HL-60/S4 treated with retinoic acid at 250 ng/mL for 4 days and 3 days (cell line): Measurements from ENCODE around the gene TSHZ1.
"Not testable (repeated sequence)": the region's sequence is repeated elsewhere in the genome, so short reads cannot be mapped to it uniquely, and the experiment has no call there.

Source experiments
- in situ Hi-C: fragments of 300-500 bp; cut with MboI; formaldehyde crosslinking; loops from 2 replicates; pipeline ENCODE4 v1.7.0; 2022; ENCODE audit warnings: low sequenced_read_pairs

Gene TSHZ1

DNA sequence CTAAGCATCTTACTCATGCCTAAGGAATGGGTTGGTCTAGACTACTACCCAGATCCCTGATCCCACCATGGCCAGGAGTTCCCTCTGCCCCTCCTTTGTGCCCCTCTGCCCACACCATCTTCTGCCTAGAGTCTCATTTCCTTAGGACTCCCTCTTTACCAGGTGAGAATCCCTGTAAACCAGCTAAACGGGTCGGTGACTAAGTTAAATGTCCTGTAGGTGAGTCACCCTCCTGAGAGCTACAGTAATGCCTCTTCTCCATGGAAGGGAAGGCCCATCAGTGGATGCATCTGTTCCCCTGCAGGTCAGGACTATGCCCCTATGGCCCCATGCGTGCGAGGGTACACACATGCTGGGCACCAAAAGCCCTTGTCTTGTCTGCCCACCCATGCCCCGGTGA, 27.1 kb upstream of the TSHZ1 start:
- in situ Hi-C loops, result no loop called here

DNA sequence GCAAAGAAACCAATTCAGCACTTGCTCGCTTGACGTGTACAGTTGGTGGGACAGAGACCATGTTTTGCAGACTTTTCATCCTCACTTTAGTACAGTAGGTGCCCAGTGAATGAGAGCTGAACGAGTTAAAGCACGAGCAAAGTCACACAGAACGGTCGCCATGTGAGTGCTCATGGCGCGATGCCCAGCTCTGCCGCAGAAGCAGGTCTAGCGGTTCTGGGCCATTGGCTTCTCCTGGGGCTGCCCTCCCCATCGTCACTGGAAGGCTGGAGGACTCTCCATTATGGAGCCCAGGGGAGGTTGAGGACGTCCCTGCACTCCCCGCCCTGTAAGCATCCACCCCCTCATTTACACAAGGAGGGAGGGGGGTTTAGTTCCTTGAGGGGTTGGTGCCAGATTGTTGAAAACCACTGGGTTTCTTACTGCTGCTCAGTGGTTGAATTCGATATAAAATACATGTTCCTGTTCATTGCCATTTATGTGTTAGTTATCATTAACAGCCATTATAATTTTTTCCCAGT, 26.6 kb upstream of the TSHZ1 start:
- in situ Hi-C loops, result no loop called here

DNA sequence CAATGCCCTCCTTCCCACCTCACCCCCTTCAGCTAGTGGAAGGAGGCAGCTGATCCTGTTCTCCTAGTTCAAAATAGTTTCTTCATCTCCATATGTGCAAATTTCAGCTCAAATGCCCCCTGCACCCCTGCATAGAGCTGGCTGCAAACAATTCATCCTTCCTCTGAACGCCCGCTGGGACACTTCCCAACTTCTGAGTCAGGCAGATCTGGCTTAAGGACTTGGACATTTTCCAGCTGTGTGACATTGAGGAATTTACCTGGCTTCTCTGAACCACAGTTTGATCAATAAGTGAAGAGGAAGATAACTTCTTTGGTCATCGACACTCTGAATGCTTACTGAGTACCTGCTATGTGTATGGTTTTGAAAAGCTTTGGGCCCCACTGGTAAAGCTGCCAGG, 25.1 kb upstream of the TSHZ1 start:
- in situ Hi-C loops, result no loop called here

DNA sequence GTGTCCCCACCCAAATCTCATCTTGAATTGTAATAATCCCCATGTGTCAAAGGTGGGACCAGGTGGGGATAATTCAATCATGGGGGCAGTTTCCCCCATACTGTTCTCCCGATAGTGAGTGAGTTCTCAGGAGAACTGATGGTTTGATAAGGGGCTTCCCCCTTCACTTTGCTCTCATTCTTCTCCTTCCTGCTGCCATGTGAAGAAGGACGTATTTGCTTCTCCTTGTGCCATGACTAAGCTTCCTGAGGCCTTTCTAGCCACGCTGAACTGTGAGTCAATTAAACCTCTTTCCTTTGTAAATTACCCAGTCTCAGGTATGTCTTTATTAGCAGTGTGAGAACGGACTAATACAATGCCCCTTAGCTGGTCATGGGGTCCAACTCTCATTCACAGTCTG, 22.9 kb upstream of the TSHZ1 start:
- in situ Hi-C loops, result not testable (repeated sequence)

DNA sequence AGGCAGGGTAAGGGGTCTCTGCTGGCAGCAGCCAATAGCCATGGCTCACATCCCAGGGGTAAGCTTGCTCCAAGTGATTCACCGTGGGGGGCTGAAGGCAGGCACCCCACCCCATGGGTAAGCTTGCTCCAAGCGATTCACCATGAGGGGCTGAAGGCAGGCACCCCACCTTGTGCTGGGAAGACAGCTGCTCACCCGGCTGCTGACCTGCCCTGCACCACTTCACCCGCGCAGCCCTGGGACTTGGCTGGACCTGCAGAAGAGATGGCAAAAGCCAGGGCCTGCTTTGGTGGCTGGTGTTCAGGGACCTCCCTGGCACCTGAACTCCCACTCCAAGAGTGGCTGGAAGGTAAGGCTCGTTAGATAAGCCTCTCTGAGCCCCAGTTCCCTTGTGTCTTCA, 20.9 kb upstream of the TSHZ1 start:
- in situ Hi-C loops, result no loop called here

GRCh38 chr18:75192899-75193298, 17.7 kb upstream of the TSHZ1 start:
- in situ Hi-C loops, result no loop called here

DNA sequence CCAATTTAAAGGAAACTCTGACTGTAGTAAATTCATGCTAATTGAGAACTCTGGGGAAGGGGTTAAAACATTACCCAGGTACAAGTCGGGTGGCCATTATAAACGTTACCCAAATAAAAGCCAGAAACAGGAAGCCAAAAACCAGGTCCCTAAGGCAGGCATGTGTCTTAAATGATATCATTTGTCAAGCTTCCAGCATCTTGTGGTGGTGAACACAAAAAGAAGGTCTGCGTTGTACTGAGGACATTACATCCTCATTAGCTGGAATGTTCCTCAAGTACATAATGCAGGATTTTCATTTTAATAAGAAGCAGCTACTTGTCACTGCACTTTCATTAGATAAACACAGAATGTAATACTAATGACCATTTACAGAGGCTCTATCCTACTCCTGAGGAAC, 12.6 kb upstream of the TSHZ1 start:
- in situ Hi-C loops, result no loop called here

DNA sequence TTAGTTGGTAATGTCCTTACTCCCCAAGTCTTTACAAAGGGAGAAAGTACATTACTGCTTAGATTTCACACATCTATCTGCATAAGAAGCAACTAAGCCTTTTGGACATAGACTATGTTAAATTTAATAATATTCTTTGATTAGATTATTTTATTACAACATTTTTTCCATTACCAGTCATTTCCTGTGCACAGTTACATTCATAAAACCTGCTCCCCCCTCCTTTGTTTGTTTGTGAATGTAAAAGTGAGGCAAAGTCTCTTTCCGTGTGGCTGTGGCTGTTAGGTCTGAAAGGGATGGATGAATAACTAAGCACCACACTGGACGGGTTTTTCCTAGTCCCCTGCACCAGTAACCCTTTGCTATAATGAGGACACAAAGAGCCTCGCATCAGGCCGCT, 11.3 kb upstream of the TSHZ1 start:
- in situ Hi-C loops, result no loop called here

DNA sequence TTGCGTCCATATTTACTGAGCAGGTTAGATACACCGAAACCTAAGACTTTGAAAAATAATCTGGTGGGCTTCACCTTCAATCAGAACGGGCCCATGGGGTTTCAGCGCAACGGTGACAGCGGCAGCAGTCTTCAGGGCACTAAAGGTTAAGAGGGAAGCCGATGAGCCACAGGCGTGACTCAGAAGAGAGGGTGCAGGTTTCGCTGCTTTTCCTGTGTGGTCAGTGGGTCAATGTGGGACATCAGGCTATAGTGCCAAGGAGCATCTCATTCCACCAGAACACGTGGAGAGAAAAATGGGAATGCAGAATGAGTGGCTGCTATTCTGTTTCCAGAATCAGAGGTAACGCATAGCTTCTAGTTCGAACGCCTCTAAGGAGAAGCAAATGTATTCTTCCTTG, 10.5 kb upstream of the TSHZ1 start:
- in situ Hi-C loops, result no loop called here

DNA sequence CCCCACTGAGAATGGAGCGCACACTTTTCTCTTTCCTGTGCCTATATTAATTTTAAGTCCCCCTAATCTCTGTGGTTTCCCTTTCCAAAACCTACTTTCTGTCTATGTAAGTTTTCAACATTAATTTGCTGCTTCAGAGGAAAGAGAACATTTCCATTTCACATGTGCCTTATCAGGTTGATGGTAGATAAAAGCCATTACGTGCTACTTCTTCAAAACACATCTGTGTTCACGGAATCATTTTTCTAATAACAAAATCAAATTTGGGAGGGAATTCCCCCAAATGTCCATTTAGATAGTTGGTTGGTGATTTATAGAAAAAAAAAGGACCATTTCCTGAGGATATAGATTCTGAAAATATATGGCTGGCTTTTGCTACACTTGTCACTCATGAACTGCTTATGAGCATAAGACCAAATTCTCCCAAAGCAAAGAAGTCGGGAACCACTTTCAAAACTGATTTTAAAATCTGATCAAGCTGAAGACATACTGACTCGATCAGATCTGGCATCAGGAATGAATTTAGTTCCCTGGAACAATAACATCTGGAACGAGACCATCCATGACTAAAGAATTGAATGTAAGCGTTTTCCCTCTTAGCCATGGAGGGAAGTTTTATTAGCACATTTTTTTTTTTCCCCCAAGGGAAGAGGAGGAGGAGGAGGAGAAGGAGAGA, 9.9 kb upstream of the TSHZ1 start:
- in situ Hi-C loops, result no loop called here

GRCh38 chr18:75201282-75202270, 9.0 kb upstream of the TSHZ1 start:
- in situ Hi-C loops, result no loop called here

- in situ Hi-C loops, result no loop called here
Measured at GRCh38 chr18:75202696-75203365, 7.8 kb upstream of the TSHZ1 start.

DNA sequence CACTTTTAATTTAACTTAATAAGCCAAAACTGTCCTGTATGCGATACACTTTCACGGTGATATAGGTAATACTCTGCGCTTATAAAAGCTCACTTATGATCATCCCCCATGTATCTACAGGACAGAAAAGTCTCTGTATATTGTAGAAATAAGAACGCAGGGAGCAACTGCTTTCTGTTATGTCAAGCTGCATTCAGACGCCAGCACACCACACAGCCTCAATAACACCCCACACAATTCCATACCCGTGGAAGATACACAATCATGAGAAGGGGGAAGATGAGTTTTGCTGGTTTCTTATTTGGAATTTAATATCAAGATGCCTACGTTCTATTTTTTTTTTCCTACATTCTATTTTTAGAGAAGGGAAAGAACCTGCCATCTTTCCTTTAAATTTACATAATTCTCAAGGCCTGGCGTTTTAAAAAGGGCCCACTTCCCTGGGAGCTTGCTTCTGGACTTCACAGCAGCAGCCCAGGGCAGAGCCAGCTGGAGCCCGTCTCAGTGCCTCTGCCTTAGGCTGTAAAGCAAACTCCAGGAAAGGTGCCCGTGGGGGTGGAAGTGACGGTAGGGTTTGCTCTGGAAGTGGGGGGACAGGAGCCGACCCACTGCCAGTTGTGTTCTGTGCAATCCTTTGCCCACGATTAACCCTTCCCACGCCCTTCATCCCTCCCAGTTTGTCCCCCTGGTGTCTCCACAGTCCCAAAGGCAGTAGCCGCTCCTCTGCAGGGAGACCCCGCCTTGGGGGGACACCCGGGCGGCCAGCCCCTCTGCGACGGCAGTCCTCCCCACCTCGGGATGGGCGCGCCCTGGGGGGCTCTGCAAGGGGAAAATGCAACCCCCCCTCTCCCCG, 7.0 kb upstream of the TSHZ1 start:
- in situ Hi-C loops, result no loop called here

- in situ Hi-C loops, result no loop called here
Measured at GRCh38 chr18:75204269-75204731, 6.3 kb upstream of the TSHZ1 start.

DNA sequence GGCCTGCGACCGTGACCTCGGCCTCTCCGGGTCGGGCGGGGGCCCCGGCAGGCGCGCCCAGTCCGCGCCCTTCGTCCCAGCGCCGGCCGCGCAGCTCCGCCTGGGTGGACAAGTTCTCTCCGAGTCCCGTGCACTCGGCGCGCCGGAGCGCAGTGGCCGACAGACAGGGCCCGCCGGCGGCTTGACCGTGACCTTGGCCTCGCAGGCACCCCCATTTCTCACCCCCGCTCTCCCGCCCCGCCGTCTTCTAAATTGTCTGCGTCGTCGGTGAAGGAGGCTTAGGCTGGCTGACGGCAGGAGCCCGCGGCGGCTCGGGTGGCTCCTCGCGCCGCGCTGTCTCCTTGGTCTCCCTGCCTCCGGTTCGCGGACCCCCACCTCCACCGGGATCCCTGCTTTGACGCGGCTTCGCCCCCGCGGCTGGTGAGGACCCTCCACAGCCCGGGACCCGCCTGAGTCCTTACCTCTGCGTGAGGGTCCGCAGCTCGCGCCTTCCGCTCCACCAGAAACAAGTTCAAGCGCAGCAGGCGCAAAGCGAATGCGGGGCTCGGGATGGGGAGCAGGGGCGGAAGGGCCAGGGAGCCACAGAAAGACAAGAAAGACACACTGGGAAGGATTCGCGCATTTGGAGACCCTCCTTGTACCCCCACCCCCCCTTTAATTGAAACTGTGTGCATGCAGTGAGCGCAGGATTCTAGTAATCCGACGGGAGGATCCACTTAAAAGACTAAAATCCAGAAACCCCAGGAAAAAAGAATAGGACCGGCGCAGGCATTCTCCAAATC, 5.7 kb upstream of the TSHZ1 start:
- in situ Hi-C loops, result no loop called here

- in situ Hi-C loops, result no loop called here
Measured at GRCh38 chr18:75205514-75206132, 5.0 kb upstream of the TSHZ1 start.

DNA sequence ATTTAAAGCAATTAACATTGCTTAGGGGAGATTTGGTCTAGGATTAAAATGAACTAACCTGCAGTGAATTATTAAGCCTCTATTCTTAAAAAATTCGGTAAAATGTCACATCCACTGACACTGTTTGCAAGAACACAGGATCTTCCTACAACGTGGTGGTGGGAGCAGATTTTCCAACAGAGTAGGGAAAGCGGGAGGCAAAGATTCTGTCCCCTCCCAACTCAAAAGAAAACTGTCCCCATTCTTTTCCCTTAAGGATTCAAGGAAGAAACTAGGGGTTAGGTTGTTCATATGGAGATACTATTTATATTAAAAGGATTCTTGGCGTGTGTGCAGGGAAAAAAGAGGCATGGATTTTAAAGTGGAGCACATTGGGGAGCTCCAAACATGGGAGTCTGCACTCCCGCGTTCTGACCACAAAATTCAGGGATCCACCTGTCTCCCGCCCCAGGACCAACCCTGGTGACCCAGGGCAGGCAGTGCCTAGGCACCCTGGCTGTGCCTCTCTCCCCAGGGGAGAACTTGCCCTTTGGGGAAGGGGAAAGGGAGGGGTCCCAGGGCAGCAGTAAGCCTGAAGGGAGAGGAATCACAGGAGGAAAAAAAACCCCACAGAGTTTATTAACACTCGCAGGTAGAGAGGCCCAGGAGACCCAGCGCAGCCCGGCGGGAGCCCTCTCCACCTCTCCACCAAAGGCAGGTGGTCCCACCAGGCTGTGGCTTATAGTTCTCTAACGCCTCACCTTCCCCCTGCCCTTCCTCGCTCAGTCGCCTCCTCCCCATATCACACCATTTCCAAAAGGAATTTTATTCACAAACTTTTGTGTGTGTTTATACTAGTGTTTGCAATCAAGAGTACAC, 3.9 kb upstream of the TSHZ1 start:
- in situ Hi-C loops, result no loop called here
